Naive thymus-derived CD4-positive, alpha-beta T cell (primary cell): ENCODE results near the gene BATF2. TPM values are rescaled to one million over a fixed set of nuclear protein-coding genes. Genes with fewer than 3 reads are reported as not detected.

Experiments
- ATAC-seq: fragments of 150-1000 bp; cut with Tn5 transposase; 2 replicates; pipeline ENCODE4 v1.10.0; 2021; ENCODE audit warnings: mild to moderate bottlenecking, moderate library complexity
- CTCF ChIA-PET: fragments of 350-600 bp; sonication (Branson Sonifier 250); formaldehyde crosslinking; loops from one replicate; lab custom pipeline; 2021; ENCODE audit warnings: antibody characterized with exemption; lab: Charles Lee
- POLR2A ChIA-PET: fragments of 350-600 bp; sonication (Branson Sonifier 250); formaldehyde crosslinking; loops from one replicate; lab custom pipeline; 2021; ENCODE audit warnings: antibody characterized with exemption, inconsistent platforms; lab: Charles Lee
- DNase-seq, 9 donors: peaks; one replicate each; pipeline versions ENCODE4 v3.0.0 to v3.0.0-alpha.2; 2020 to 2022; ENCODE audit warnings: mixed read lengths in 1 of 9
- H3K27ac ChIP-seq: one replicate; pipeline ENCODE4 v1.7.0; 2013; ENCODE audit warnings: mild to moderate bottlenecking, low read depth, low read length, moderate library complexity
- H3K27me3 ChIP-seq, 2 donors: one replicate each; pipeline ENCODE4 v1.7.0; 2013; ENCODE audit warnings: low read length in 2 of 2, mild to moderate bottlenecking in 2 of 2, moderate library complexity in 2 of 2; ENCODE audit not compliant: control insufficient read depth in 2 of 2, insufficient read depth in 2 of 2
- H3K36me3 ChIP-seq, 3 experiments: 1 replicate in 2 of 3; 2 replicates in 1 of 3; pipeline ENCODE4 v1.7.0; 2013; ENCODE audit warnings: low read length in 3 of 3, mild to moderate bottlenecking in 3 of 3, moderate library complexity in 1 of 3; ENCODE audit not compliant: insufficient read depth in 3 of 3, control insufficient read depth in 2 of 3
- H3K4me1 ChIP-seq, 2 donors: one replicate each; pipeline ENCODE4 v1.7.0; 2013; ENCODE audit warnings: low read length in 2 of 2, mild to moderate bottlenecking in 2 of 2, moderate library complexity in 1 of 2; ENCODE audit not compliant: control insufficient read depth in 2 of 2, insufficient read depth in 2 of 2
- H3K4me3 ChIP-seq: 2 replicates; pipeline ENCODE4 v1.7.0; 2013; ENCODE audit warnings: mild to moderate bottlenecking, low read length
- H3K9me3 ChIP-seq, 3 experiments: 1 replicate in 2 of 3; 2 replicates in 1 of 3; pipeline ENCODE4 v1.7.0; 2013; ENCODE audit warnings: low read length in 3 of 3; ENCODE audit not compliant: control insufficient read depth in 2 of 3
- H3K27ac Mint-ChIP-seq, 9 donors: one replicate each; pipeline ENCODE4 v1.8.0; 2020 to 2022; ENCODE audit warnings: mixed read lengths in 9 of 9, mild to moderate bottlenecking in 8 of 9, moderate library complexity in 5 of 9, inconsistent platforms in 2 of 9
- H3K27me3 Mint-ChIP-seq, 5 donors: one replicate each; pipeline ENCODE4 v1.8.0; 2021 to 2022; ENCODE audit warnings: mixed read lengths in 5 of 5, mild to moderate bottlenecking in 1 of 5
- H3K36me3 Mint-ChIP-seq, 5 donors: one replicate each; pipeline ENCODE4 v1.8.0; 2020 to 2022; ENCODE audit warnings: mixed read lengths in 5 of 5, mild to moderate bottlenecking in 3 of 5, inconsistent platforms in 1 of 5
- H3K4me1 Mint-ChIP-seq, 7 donors: one replicate each; pipeline ENCODE4 v1.8.0; 2020 to 2022; ENCODE audit warnings: mixed read lengths in 7 of 7, mild to moderate bottlenecking in 3 of 7, inconsistent platforms in 1 of 7
- H3K4me3 Mint-ChIP-seq, 10 donors: one replicate each; pipeline ENCODE4 v1.8.0; 2020 to 2022; ENCODE audit warnings: mild to moderate bottlenecking in 10 of 10, mixed read lengths in 10 of 10, moderate library complexity in 6 of 10, inconsistent platforms in 2 of 10
- H3K9me3 Mint-ChIP-seq, 11 donors: one replicate each; pipeline ENCODE4 v1.8.0; 2020 to 2022; ENCODE audit warnings: mixed read lengths in 11 of 11, mild to moderate bottlenecking in 4 of 11, inconsistent platforms in 1 of 11, moderate library complexity in 1 of 11
- intact Hi-C, 2 donors: fragments of 100-400 bp; cut with micrococcal nuclease; formaldehyde crosslinking; loops; one replicate each; pipeline ENCODE4 v1.15.1; 2023
- polyA plus RNA-seq, 2 donors: library from polyadenylated mRNA; unstranded; fragments of 300-500 nt; fragmentation: Illumina TruSeq; gene quantifications; one replicate each; pipeline ENCODE4 v1.2.3, GENCODE V29; 2021
- total RNA-seq, 6 experiments: library from RNA in 5 of 6; stranded (reverse) in 5 of 6; gene quantifications; 1 replicate in 5 of 6; 2 replicates in 1 of 6; pipeline ENCODE4 v1.2.3 and lab custom pipeline; 2021 to 2026

The BATF2 gene
- total and polyA plus RNA-seq, 7 experiments from 2014 or later = 0.39 TPM; not detected in 6

DNA sequence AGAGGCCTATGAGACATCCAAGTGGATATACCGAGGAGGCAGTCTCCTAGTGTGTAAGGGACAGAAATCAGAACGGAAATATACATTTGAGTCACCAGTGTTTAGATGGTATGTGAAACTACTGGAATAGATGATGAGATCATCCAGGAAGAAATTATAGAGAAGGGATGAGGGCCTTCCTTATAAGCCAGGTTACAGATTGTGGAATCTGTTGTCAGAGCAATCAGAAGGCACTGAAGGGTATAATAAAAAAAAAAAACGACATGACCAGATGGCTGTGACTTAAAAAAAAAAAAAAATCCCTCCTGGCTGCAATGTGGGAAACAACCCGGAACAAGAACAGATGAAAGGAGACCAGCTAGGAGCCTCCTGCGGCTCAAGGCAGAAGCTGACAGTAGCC, 27.6 kb downstream of the BATF2 start:
- POLR2A ChIA-PET = no interaction called here
- Histone ChIP-seq H3K27ac (no peak overlapping the region), H3K4me1 (peaks cover 0 to 8% of the 10 kb centered on the region in 2 donors), H3K9me3 (no peaks in the 10 kb centered on the region), H3K4me3 (no peak overlapping the region), H3K36me3 (no peaks in the 10 kb centered on the region), H3K27me3 (no peaks in the 10 kb centered on the region)
- H3K27ac Mint-ChIP-seq = peak overlapping the region in 5 of 9 donors; percentile 1 to 53 (median 48)
- CTCF ChIA-PET = no interaction called here
- H3K9me3 Mint-ChIP-seq = no peaks in the 10 kb centered on the region
- peaks cover 0 to 19% (median 14%) of the 10 kb centered on the region in 7 donors for H3K4me1 Mint-ChIP-seq
- ATAC-seq = no peak
- intact Hi-C loops = no loop called here
- no peaks in the 10 kb centered on the region for H3K36me3 Mint-ChIP-seq
- no peaks in the 10 kb centered on the region for H3K27me3 Mint-ChIP-seq
- DNase-seq = no peak
- peak overlapping the region in 1 of 10 donors; percentile 2 for H3K4me3 Mint-ChIP-seq

DNA sequence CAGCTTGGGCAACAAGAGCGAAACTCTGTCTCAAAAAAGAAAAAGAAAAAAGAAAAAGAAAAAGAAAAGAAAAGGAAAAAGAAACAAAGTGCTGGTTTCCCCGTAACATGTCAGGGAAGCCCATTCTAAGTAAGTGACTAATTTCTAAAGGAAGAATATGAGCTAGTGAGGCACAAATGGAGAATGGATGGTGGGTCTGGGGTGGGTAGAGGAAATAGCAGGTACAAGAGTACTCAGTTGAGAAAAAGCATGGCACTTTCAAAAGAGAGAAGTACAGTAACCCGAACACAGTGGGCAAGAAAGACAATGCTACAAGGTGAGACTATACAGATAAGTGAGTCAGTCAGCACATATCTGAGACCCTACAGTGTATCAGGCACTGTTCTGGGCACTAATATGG, 29.4 kb downstream of the BATF2 start:
- CTCF ChIA-PET = no interaction called here
- H3K4me3 Mint-ChIP-seq = no peak overlapping the region
- intact Hi-C loops = no loop called here

DNA sequence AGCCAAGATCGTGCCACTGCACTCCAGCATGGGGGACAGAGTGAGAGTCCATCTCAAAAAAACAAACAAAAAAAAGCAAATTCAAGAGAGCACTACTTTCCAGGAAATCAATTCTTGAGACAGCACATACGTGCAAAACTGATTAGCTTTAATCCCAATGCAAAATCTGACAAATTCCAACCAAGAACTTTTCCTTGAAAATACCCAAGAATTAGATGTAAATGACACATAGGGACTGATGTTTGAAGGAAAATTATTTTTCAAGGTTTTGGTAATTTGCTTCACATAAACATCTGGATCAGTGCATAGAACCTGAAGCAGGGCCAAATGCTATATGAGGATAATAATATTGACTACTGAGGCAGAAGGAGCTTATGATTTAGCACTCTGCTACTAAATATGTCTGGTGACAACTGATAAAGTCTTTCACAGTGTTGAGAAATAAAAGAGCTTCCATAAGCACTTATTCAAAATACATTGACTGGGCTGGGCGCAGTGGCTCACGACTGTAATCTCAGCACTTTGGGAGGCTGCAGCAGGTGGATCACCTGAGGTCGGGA, 33.6 kb downstream of the BATF2 start:
- Mint-ChIP-seq H3K27me3 (peaks cover 0 to 9% (median 6%) of the 10 kb centered on the region in 5 donors), H3K4me1 (peaks cover 0 to 5% (median 0%) of the 10 kb centered on the region in 7 donors), H3K27ac (no peak overlapping the region), H3K4me3 (no peak overlapping the region), H3K9me3 (no peaks in the 10 kb centered on the region), H3K36me3 (no peaks in the 10 kb centered on the region)
- no peak overlapping the region for H3K27ac ChIP-seq
- DNase-seq = no peak
- CTCF ChIA-PET = no interaction called here
- H3K4me3 ChIP-seq = no peak overlapping the region
- peaks cover 0 to 2% of the 10 kb centered on the region in 2 donors for H3K27me3 ChIP-seq
- intact Hi-C loops = no loop called here
- POLR2A ChIA-PET = no interaction called here
- no peak for ATAC-seq
- H3K4me1 ChIP-seq = no peaks in the 10 kb centered on the region
- H3K36me3 ChIP-seq = no peaks in the 10 kb centered on the region
- H3K9me3 ChIP-seq = no peaks in the 10 kb centered on the region

More for the DNA sequence above, 29.4 kb downstream of the BATF2 start:
- POLR2A ChIA-PET = interaction anchor here (0.6 kb wide), 1 partner anchor 1780 kb away, joined by 3 read pairs; no protein-coding TSS in a partner anchor
- Histone ChIP-seq H3K4me1 (peaks cover 0 to 7% of the 10 kb centered on the region in 2 donors), H3K4me3 (no peak overlapping the region), H3K27me3 (no peaks in the 10 kb centered on the region), H3K36me3 (no peaks in the 10 kb centered on the region), H3K9me3 (no peaks in the 10 kb centered on the region), H3K27ac (no peak overlapping the region)
- no peaks in the 10 kb centered on the region for H3K9me3 Mint-ChIP-seq
- peaks cover 0 to 19% (median 14%) of the 10 kb centered on the region in 7 donors for H3K4me1 Mint-ChIP-seq
- H3K36me3 Mint-ChIP-seq = no peaks in the 10 kb centered on the region
- peaks cover 0 to 4% (median 0%) of the 10 kb centered on the region in 5 donors for H3K27me3 Mint-ChIP-seq
- DNase-seq = no peak
- ATAC-seq = no peak
- peak overlapping the region in 2 of 9 donors; percentile 4 to 8 for H3K27ac Mint-ChIP-seq

DNA sequence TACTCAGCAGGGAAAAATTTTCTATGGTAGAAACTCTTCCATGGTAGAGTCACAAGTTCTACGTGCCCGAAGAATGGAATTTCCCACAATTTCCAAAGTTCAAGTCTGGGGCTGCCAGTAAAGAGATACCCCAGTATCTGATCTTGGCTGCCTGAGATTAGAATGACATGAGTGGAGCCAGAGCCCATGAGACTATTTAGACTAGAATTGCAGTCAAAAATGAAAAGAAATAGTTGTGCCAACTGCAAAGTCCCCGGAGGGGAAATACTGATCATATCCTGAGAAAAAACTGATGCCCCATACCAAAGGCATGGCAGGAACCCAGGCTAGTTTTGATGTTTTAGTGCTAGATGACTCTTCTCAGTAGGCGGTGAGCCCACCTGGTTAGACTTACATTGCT, 36.1 kb downstream of the BATF2 start:
- H3K27ac ChIP-seq = no peak overlapping the region
- H3K27ac Mint-ChIP-seq = no peak overlapping the region
- H3K36me3 ChIP-seq = no peaks in the 10 kb centered on the region
- ATAC-seq (no peak), DNase-seq (no peak)
- peaks cover 0 to 3% (median 0%) of the 10 kb centered on the region in 7 donors for H3K4me1 Mint-ChIP-seq
- peaks cover 0 to 11% (median 6%) of the 10 kb centered on the region in 5 donors for H3K27me3 Mint-ChIP-seq
- no peak overlapping the region for H3K4me3 ChIP-seq
- H3K4me3 Mint-ChIP-seq = no peak overlapping the region
- POLR2A ChIA-PET = no interaction called here
- H3K9me3 Mint-ChIP-seq = no peaks in the 10 kb centered on the region
- intact Hi-C loops = no loop called here
- CTCF ChIA-PET = no interaction called here
- H3K36me3 Mint-ChIP-seq = no peaks in the 10 kb centered on the region
- no peaks in the 10 kb centered on the region for H3K9me3 ChIP-seq
- H3K27me3 ChIP-seq = peaks cover 0 to 2% of the 10 kb centered on the region in 2 donors
- H3K4me1 ChIP-seq = no peaks in the 10 kb centered on the region

DNA sequence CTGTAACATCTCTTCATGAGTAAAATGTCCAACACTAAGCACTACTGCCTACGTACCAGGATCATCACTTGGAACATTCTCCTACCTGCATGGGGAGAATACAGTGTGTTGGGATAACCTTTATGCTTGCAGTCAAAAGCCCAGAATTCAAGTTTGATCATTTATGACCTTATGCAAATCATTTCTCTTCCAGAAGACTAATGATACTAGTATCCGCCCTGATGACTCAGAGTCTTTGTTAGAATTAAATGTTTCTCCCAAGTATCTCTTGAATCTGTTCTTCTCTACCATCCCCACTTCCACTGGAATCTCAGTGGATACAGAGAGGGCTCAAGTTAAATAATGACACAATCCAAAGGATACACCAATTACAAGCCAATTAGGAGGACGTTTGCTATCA, 37.3 kb downstream of the BATF2 start:
- Mint-ChIP-seq H3K36me3 (no peaks in the 10 kb centered on the region), H3K4me3 (no peak overlapping the region), H3K27me3 (peaks cover 0 to 12% (median 6%) of the 10 kb centered on the region in 5 donors), H3K9me3 (no peaks in the 10 kb centered on the region), H3K4me1 (no peaks in the 10 kb centered on the region), H3K27ac (peak overlapping the region in 1 of 9 donors; percentile 6)
- H3K4me3 ChIP-seq = no peak overlapping the region
- H3K9me3 ChIP-seq = no peaks in the 10 kb centered on the region
- peaks cover 0 to 2% of the 10 kb centered on the region in 2 donors for H3K27me3 ChIP-seq
- POLR2A ChIA-PET = no interaction called here
- intact Hi-C loops = no loop called here
- H3K36me3 ChIP-seq = no peaks in the 10 kb centered on the region
- H3K27ac ChIP-seq = no peak overlapping the region
- H3K4me1 ChIP-seq = no peaks in the 10 kb centered on the region
- DNase-seq (no peak), ATAC-seq (no peak)
- CTCF ChIA-PET = no interaction called here

DNA sequence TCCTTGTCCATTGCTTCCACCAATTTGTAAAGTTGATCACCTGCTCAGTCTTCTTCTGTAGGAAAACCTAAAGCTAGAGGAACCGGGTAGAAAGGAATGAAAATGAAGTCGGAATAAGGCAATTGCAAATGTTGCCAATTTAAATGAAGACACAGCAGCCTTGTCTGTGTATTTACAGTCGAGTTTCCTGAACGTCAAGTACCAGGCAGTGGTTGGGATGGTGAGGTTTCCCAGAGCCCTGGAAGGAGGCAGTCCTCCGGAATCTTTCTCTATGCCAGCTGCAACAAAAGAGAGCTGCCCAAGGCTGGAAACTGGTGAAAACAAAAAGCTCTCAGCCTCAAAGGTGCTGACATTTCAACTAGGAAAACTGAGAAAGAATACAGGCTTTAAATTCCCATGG, 42.6 kb downstream of the BATF2 start:
- Histone ChIP-seq H3K4me1 (no peaks in the 10 kb centered on the region), H3K27ac (no peak overlapping the region), H3K4me3 (no peak overlapping the region), H3K9me3 (no peaks in the 10 kb centered on the region), H3K36me3 (no peaks in the 10 kb centered on the region), H3K27me3 (no peaks in the 10 kb centered on the region)
- CTCF ChIA-PET = no interaction called here
- DNase-seq (no peak), ATAC-seq (no peak)
- H3K36me3 Mint-ChIP-seq = no peaks in the 10 kb centered on the region
- H3K4me1 Mint-ChIP-seq = no peaks in the 10 kb centered on the region
- POLR2A ChIA-PET = interaction anchor here (0.6 kb wide), 1 partner anchor 351 kb away, joined by 3 read pairs; no protein-coding TSS in a partner anchor
- H3K9me3 Mint-ChIP-seq = no peaks in the 10 kb centered on the region
- H3K27me3 Mint-ChIP-seq = peaks cover 0 to 20% (median 5%) of the 10 kb centered on the region in 5 donors
- no peak overlapping the region for H3K27ac Mint-ChIP-seq
- intact Hi-C loops = no loop called here
- H3K4me3 Mint-ChIP-seq = no peak overlapping the region

DNA sequence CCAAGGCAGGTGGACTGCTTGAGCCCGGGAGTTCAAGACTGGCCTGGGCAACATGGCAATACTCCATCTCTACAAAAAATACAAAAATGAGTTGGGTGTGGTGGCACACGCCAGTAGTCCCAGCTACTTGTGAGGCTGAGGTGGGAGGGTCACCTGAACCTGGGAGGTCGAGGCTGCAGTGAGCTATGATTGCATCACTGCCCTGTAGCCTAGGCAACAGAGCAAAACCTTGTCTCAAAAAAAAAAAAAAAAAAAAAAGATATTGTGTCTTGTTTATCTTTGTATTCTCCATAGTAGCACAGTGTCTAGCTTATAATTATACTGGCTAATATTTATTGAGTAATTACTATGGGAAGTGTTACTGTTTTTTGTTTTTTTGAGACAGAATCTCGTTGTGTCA, 45.2 kb downstream of the BATF2 start:
- ChIA-PET POLR2A (interaction anchor here (0.6 to 0.7 kb wide), 2 partner anchors 255 to 810 kb away, joined by 3 to 5 read pairs; no protein-coding TSS in a partner anchor), CTCF (interaction anchor here (0.6 kb wide), 2 partner anchors 165 to 465 kb away, joined by 4 read pairs; no protein-coding TSS in a partner anchor)
- peaks cover 0 to 25% (median 5%) of the 10 kb centered on the region in 5 donors for H3K27me3 Mint-ChIP-seq
- intact Hi-C loops = no loop called here
- no peaks in the 10 kb centered on the region for H3K9me3 Mint-ChIP-seq
- H3K4me3 Mint-ChIP-seq = no peak overlapping the region
- H3K9me3 ChIP-seq = no peaks in the 10 kb centered on the region
- no peaks in the 10 kb centered on the region for H3K4me1 ChIP-seq
- H3K4me1 Mint-ChIP-seq = no peaks in the 10 kb centered on the region
- no peak overlapping the region for H3K4me3 ChIP-seq
- H3K36me3 Mint-ChIP-seq = no peaks in the 10 kb centered on the region
- no peaks in the 10 kb centered on the region for H3K36me3 ChIP-seq
- no peaks in the 10 kb centered on the region for H3K27me3 ChIP-seq
- no peak overlapping the region for H3K27ac Mint-ChIP-seq
- no peak overlapping the region for H3K27ac ChIP-seq
- DNase-seq (no peak), ATAC-seq (no peak)
